ENCODE results near the gene SLC31A1. TPM values are rescaled to one million over a fixed set of nuclear protein-coding genes. Genes with fewer than 3 reads are reported as not detected.
"Not testable (repeated sequence)": the region's sequence is repeated elsewhere in the genome, so short reads cannot be mapped to it uniquely, and the experiment has no call there.

The SLC31A1 gene
- total RNA-seq, 2 experiments from 2014 or later: 9.5 to 10.2 TPM

DNA sequence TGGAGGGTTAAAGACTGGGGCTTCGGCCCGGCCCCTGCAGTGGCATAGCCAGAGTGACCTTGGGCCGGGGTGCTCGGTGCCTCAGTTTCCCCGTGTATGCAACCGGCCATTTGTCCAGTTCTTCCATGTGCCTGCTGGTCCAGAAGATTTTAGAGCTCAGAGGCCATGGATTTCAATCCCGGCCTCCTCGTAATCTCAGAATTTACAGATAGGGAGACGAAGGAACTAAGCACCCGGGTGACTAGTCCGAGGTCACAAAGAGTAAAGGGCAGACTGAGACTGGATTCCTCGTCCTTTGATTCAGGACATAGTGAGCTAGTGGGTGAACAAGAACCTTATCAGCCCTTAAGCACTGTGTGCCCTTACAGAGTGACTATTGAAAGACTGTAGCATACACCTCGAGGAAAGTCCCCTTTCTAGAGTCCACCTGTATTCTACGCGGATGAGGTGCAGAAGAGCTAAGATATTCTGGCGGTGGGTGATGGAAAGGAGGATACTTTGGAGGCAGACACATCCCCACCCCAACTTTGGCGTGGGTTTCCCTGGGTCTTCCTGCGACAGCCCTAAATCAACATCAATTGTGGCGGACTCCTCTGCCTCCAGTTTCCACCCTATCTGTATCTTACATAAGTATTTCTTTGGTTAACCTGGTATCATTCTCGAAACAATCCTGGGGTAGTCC is 597 bp downstream of the SLC31A1 start:
- ATAC-seq (no peak), DNase-seq (no peak)
- Mint-ChIP-seq H3K4me3 (peak overlapping the region; percentile 88), H3K4me1 (ENCODE audit: low read depth) (peaks cover 34% of the 10 kb centered on the region), H3K27me3 (ENCODE audit: low read depth) (no peaks in the 10 kb centered on the region), H3K27ac (peak overlapping the region; percentile 94), H3K9me3 (ENCODE audit: insufficient read depth) (no peaks in the 10 kb centered on the region), H3K36me3 (ENCODE audit: low read depth) (peaks cover 9% of the 10 kb centered on the region)
- ChIA-PET CTCF (interaction anchor here (0.8 to 4.9 kb wide), 8 partner anchors 10 to 434 kb away, joined by 3 to 41 read pairs (median 5); partner anchors contain the start of genes C9orf43, CDC26, POLE3 and PRPF4), POLR2A (interaction anchor here (0.6 to 3.3 kb wide), 5 partner anchors 10 to 115 kb away, joined by 3 to 27 read pairs (median 4); no protein-coding TSS in a partner anchor)

DNA sequence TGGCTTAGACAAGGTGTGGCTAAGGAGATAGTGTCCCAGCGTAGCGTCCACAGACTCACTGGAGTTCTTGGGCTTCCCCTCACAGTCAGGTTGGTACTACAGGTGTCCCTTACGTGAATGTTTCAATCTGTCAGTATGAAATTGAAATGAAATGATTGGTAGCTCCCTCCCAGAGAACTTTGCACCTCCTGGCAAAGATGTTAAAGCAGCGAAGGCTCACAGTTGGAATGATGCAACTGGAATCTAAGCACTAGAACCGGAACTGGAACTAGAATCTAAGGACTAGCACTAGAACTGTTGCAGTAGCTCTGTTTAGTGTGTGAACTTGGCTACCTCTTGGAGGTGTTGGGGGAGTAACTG is 1.1 kb downstream of the SLC31A1 start:
- ATAC-seq: no peak
- Mint-ChIP-seq H3K27ac (peak overlapping the region; percentile 33), H3K9me3 (ENCODE audit: insufficient read depth) (no peaks in the 10 kb centered on the region), H3K27me3 (ENCODE audit: low read depth) (no peaks in the 10 kb centered on the region), H3K36me3 (ENCODE audit: low read depth) (peaks cover 9% of the 10 kb centered on the region), H3K4me3 (peak overlapping the region; percentile 88), H3K4me1 (ENCODE audit: low read depth) (peaks cover 34% of the 10 kb centered on the region)
- ChIA-PET CTCF (interaction anchor here (0.8 to 4.9 kb wide), 7 partner anchors 9 to 433 kb away, joined by 3 to 41 read pairs (median 4); partner anchors contain the start of genes C9orf43, CDC26, POLE3 and PRPF4), POLR2A (interaction anchor here (0.7 to 3.3 kb wide), 2 partner anchors 10 to 114 kb away, joined by 3 to 27 read pairs; no protein-coding TSS in a partner anchor)
- DNase-seq: no peak

DNA sequence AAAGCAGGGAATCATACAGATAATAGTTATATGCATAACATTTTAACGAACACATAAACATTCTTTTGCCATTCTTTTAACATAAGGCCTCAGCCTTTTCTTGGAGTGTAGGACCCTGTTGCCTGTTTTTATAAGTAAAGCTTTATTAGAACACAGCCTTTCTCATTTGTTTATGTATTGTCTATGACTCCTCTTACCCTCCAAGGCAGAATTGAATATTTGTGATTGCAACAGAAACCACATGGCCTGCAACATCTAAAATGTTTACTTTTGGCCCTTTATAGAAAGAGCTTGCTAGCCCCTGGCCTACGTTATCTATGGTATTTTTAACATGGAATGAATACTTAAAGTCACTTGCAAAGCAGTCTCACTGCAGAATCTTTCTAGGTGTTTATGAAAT is 2.6 kb downstream of the SLC31A1 start:
- DNase-seq: no peak
- ChIA-PET CTCF (no interaction called here), POLR2A (no interaction called here)
- peaks cover 34% of the 10 kb centered on the region for H3K4me1 Mint-ChIP-seq (ENCODE audit: low read depth)
- no peak overlapping the region for H3K27ac Mint-ChIP-seq
- H3K36me3 Mint-ChIP-seq (ENCODE audit: low read depth): peaks cover 5% of the 10 kb centered on the region
- H3K4me3 Mint-ChIP-seq: no peak overlapping the region
- no peaks in the 10 kb centered on the region for H3K27me3 Mint-ChIP-seq (ENCODE audit: low read depth)
- no peaks in the 10 kb centered on the region for H3K9me3 Mint-ChIP-seq (ENCODE audit: insufficient read depth)
- ATAC-seq: no peak

DNA sequence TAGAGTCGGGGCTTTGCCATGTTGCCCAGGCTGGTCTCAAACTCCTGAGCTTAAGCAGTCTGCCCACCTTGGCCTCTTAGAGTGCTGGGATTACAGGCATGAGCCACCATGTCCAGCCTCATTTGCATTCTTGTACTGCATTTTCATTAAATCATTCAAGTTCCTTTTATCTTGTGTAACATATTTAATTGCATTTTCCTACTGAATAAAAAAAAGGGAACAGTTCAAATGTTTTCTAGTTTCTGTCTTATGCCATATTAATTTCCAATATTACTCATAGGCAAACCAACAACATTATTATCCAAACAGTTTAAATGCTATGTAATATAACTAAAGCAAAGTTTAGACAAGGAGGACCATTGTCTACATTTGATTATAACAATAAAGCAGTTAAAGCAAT is 6.1 kb downstream of the SLC31A1 start:
- ATAC-seq (no peak), DNase-seq (no peak)
- H3K4me3 Mint-ChIP-seq: no peak overlapping the region
- H3K27me3 Mint-ChIP-seq (ENCODE audit: low read depth): no peaks in the 10 kb centered on the region
- H3K27ac Mint-ChIP-seq: no peak overlapping the region
- peaks cover 21% of the 10 kb centered on the region for H3K4me1 Mint-ChIP-seq (ENCODE audit: low read depth)
- ChIA-PET POLR2A (no interaction called here), CTCF (interaction anchor here (1.4 to 1.6 kb wide), 2 partner anchors 8 to 47 kb away, joined by 3 to 13 read pairs; partner anchors contain the start of genes CDC26 and PRPF4)
- no peaks in the 10 kb centered on the region for H3K9me3 Mint-ChIP-seq (ENCODE audit: insufficient read depth)
- peaks cover 5% of the 10 kb centered on the region for H3K36me3 Mint-ChIP-seq (ENCODE audit: low read depth)

DNA sequence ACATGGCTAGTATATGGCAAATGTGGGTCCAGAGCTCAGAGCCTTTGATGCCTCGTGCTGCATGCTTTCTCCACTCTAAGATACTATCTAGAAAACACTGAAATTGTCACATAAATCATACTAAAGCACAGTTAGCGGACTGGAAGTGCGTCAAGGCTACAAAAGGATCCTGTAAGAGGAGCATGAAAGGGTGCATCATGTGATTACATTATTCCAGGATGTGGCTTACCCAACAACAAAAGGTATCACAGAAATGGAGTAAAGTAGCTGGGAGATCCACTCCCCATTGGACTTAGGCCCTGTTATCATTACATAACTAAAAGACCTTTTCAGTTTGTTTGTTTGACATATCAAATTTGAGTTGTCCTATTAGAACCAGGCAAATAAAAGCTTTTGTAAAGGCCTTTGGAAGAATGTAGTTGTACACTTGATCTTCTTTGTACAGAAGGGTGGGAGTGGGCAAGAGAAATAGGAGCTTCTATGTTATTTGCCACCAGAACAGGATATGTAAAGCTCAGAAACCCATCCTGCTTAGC is 6.9 kb downstream of the SLC31A1 start:
- Mint-ChIP-seq H3K36me3 (ENCODE audit: low read depth) (peaks cover 5% of the 10 kb centered on the region), H3K4me3 (no peak overlapping the region), H3K27me3 (ENCODE audit: low read depth) (no peaks in the 10 kb centered on the region), H3K27ac (no peak overlapping the region), H3K9me3 (ENCODE audit: insufficient read depth) (no peaks in the 10 kb centered on the region), H3K4me1 (ENCODE audit: low read depth) (peaks cover 22% of the 10 kb centered on the region)
- ChIA-PET POLR2A (no interaction called here), CTCF (interaction anchor here (1.4 to 1.6 kb wide), 2 partner anchors 9 to 47 kb away, joined by 3 to 13 read pairs; partner anchors contain the start of genes CDC26 and PRPF4)
- no peak for DNase-seq
- ATAC-seq: no peak

DNA sequence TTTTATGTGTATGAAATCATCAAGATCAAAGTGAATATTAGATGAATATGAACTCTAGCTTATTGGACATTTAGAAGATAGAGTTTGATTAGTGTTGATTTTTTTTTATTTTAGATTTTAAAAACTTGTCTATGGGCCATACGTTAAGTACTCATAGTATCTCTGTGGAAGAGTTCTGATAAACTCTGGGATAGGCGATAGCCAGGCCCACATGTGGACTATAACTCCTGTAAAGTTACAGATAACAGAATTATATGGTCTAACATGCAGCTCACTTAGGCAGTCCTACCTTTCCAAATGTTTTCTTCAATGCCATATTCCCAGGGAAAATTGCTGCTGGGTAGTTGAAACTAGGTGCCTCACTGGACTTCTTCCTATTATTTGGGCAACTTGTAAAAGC is 10.4 kb downstream of the SLC31A1 start:
- Mint-ChIP-seq H3K4me1 (ENCODE audit: low read depth) (peaks cover 28% of the 10 kb centered on the region), H3K4me3 (no peak overlapping the region), H3K27me3 (ENCODE audit: low read depth) (no peaks in the 10 kb centered on the region), H3K9me3 (ENCODE audit: insufficient read depth) (no peaks in the 10 kb centered on the region), H3K27ac (no peak overlapping the region), H3K36me3 (ENCODE audit: low read depth) (no peaks in the 10 kb centered on the region)
- CTCF ChIA-PET: interaction anchor here (0.6 to 2.8 kb wide), 5 partner anchors 10 to 170 kb away, joined by 3 to 13 read pairs (median 6); partner anchors contain the start of genes ALAD, CDC26 and SLC31A1
- POLR2A ChIA-PET: interaction anchor here (0.6 to 2.8 kb wide), 2 partner anchors 10 to 177 kb away, joined by 3 to 27 read pairs; partner anchors contain the start of genes FKBP15 and SLC31A1
- ATAC-seq (no peak), DNase-seq (no peak)

DNA sequence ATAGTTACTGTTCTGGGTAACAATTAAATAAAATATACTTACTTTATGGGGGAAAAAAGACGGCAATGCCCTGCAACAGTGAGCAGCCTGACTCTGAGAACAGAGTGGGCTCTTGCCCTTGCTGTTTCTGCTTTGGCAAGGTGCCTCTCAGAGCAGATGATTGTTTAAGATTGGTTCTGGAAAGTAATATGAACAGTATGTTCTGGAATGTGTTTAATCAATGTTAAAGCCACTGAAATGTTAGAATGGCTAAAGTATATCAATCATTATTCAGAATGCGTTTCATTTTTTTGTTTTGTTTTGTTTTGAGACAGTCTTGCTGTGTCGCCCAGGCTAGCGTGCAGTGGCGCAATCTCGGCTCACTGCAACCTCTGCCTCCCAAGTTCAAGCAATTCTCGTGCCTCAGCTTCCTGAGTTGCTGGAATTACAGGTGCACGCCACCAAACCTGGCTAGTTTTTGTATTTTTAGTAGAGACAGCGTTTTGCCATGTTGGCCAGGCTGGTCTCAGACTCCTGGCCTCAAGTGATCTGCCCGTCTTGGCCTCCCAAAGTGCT is 14.4 kb downstream of the SLC31A1 start:
- DNase-seq; ATAC-seq; H3K27ac Mint-ChIP-seq; H3K27me3 Mint-ChIP-seq (ENCODE audit: low read depth); H3K4me3 Mint-ChIP-seq; CTCF ChIA-PET; POLR2A ChIA-PET; H3K36me3 Mint-ChIP-seq (ENCODE audit: low read depth); H3K9me3 Mint-ChIP-seq (ENCODE audit: insufficient read depth): not testable (repeated sequence)
- H3K4me1 Mint-ChIP-seq (ENCODE audit: low read depth): peaks cover 19% of the 10 kb centered on the region

DNA sequence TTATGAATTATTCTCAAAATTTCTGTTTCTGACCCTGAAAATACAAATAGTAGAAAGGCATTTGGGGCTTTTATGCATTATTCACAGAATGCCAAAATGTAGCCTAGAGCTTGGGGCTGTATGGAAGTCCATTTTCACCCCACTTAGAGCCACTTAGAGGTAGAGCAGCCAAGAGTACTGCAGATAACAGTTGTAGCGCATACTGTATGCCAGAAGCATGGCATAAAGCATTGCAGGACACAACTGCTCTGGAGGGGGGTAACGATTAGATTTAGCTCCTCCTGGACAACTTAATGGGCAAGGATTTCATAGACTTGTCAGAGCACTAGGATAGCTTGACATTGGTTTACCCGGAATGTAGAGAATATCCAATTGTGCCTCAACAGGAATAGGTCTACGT is 15.7 kb downstream of the SLC31A1 start:
- POLR2A ChIA-PET: no interaction called here
- no peak for ATAC-seq
- Mint-ChIP-seq H3K4me3 (no peak overlapping the region), H3K27ac (no peak overlapping the region), H3K9me3 (ENCODE audit: insufficient read depth) (no peaks in the 10 kb centered on the region), H3K4me1 (ENCODE audit: low read depth) (peaks cover 19% of the 10 kb centered on the region), H3K27me3 (ENCODE audit: low read depth) (no peaks in the 10 kb centered on the region), H3K36me3 (ENCODE audit: low read depth) (no peaks in the 10 kb centered on the region)
- DNase-seq: no peak
- CTCF ChIA-PET: interaction anchor here (1.1 kb wide), 1 partner anchor 26 kb away, joined by 3 read pairs; no protein-coding TSS in a partner anchor

DNA sequence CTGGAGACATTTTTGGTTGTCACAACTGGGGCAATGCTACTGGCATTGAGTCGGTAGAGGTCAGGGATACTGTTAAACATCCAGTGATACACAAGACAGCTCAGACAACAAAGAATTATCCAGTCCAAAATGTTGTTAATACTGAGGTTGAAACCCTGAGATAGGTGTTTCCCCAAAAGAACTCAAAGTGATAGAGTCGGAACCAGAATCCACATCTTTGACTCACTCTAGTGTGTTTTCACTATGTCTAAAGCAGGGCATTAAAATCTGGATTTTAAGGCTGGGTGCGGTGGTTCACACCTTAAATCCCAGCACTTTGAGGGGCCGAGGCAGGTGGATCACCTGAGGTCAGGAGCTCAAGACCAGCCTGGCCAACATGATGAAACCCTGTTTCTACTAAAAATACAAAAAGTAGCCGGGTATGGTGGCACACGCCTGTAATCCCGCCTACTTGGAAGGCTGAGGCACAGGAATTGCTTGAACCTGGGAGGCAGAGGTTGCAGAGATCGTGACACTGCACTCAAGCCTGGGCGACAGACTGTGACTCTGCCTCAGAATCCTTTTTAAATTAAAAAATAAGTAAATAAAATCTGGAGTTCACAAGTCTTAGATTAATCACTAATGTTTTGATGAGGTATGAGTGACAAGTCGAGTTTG is 17.0 kb downstream of the SLC31A1 start:
- CTCF ChIA-PET: interaction anchor here (1.8 kb wide), 1 partner anchor 36 kb away, joined by 5 read pairs; the partner anchor contains the start of gene CDC26
- Mint-ChIP-seq H3K27ac (no peak overlapping the region), H3K36me3 (ENCODE audit: low read depth) (no peaks in the 10 kb centered on the region), H3K9me3 (ENCODE audit: insufficient read depth) (no peaks in the 10 kb centered on the region), H3K4me3 (no peak overlapping the region), H3K27me3 (ENCODE audit: low read depth) (no peaks in the 10 kb centered on the region), H3K4me1 (ENCODE audit: low read depth) (peaks cover 7% of the 10 kb centered on the region)
- DNase-seq (no peak), ATAC-seq (no peak)
- POLR2A ChIA-PET: interaction anchor here (0.6 to 0.9 kb wide), 2 partner anchors 37 to 128 kb away, joined by 3 read pairs; partner anchors contain the start of genes CDC26 and PRPF4

DNA sequence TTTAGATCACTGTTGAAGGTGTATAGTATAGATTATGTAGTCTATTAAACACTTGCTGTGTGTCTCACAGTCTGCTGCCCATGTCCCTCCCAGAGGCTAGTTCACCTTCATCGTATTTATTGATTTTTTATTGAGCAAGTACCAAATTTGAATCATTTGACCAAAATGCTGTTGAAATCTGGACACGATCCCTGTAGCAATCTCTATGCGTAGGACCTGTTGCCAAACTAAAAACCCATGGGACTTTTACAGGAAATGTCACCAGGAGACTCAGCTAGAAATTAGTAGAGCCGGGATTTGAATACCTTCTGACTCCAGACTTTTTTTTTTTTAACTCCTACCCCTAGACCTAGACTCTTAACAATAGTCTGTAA is 17.5 kb downstream of the SLC31A1 start:
- no peak for DNase-seq
- POLR2A ChIA-PET: interaction anchor here (0.6 to 0.9 kb wide), 2 partner anchors 36 to 127 kb away, joined by 3 read pairs; partner anchors contain the start of genes CDC26 and PRPF4
- CTCF ChIA-PET: interaction anchor here (1.0 to 1.8 kb wide), 3 partner anchors 10 to 126 kb away, joined by 3 to 5 read pairs (median 3); partner anchors contain the start of gene CDC26
- ATAC-seq: no peak
- Mint-ChIP-seq H3K36me3 (ENCODE audit: low read depth) (no peaks in the 10 kb centered on the region), H3K4me1 (ENCODE audit: low read depth) (peaks cover 2% of the 10 kb centered on the region), H3K9me3 (ENCODE audit: insufficient read depth) (no peaks in the 10 kb centered on the region), H3K4me3 (no peak overlapping the region), H3K27me3 (ENCODE audit: low read depth) (no peaks in the 10 kb centered on the region), H3K27ac (no peak overlapping the region)

DNA sequence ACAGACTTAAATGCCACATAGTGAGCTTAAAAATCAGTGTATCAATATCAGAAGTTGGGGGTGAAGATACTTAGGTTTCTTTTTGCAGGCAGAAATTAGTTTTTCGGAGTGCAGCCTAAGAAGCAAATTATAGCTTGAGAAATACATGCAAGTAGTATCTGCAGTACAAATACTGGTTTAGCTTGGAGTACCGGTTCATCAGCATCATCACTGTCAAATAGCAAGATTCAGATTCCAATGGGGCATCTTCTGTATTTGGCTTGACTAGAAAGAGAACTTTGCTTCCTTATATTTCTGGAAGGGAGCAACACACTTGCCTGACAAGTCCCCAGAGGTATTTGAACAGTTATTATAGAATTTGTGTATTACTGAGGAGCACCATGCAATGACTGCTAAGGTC is 19.8 kb downstream of the SLC31A1 start:
- DNase-seq (no peak), ATAC-seq (no peak)
- H3K27ac Mint-ChIP-seq: no peak overlapping the region
- ChIA-PET POLR2A (no interaction called here), CTCF (interaction anchor here (1.6 kb wide), 1 partner anchor 34 kb away, joined by 5 read pairs; the partner anchor contains the start of genes CDC26 and PRPF4)
- H3K4me3 Mint-ChIP-seq: no peak overlapping the region
- H3K36me3 Mint-ChIP-seq (ENCODE audit: low read depth): no peaks in the 10 kb centered on the region
- H3K27me3 Mint-ChIP-seq (ENCODE audit: low read depth): no peaks in the 10 kb centered on the region
- H3K9me3 Mint-ChIP-seq (ENCODE audit: insufficient read depth): no peaks in the 10 kb centered on the region
- H3K4me1 Mint-ChIP-seq (ENCODE audit: low read depth): no peaks in the 10 kb centered on the region

All from activated CD8-positive, alpha-beta T cell treated with anti-CD3 and anti-CD28 coated beads, Interleukin-2, amount 10 ng/mL, durations not matched to agents 7 days and 5 days (primary cell).